ENCODE measurements around the gene UBXN11. TPM values are rescaled to one million over a fixed set of nuclear protein-coding genes. Genes with fewer than 3 reads are reported as not detected.

Gene UBXN11
- total RNA-seq, 1 experiment from 2014 or later, result 4.0 TPM

DNA sequence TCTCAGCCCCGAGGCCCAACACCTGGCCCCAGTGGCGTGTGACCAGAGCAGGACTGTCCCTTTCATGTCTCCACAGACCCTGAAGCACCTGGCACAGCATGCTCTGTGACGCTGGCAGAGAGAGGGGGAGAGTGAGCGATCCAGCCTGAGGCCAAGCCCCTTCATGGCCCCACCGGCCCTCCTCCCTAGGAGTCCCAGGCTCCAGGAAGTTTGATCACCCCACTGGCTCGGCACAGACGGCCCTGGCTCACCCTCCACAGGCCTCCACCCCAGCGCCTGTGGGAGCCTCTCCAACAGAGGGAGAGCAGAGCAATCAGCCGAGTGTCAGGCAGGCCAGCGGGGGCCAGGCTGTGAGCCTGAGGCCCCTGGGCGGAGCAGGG lies 15.6 kb downstream of the UBXN11 start:
- H3K36me3 ChIP-seq, result no peaks in the 10 kb centered on the region
- H3K4me1 ChIP-seq (replicated peaks), result no peaks in the 10 kb centered on the region
- H3K9me3 ChIP-seq (replicated peaks), result no peaks in the 10 kb centered on the region
- DNase-seq (ENCODE audit: low read depth in 1 of 2, low spot score in 2 of 2), result no peak
- H3K27me3 ChIP-seq (replicated peaks), result no peaks in the 10 kb centered on the region
- no peak overlapping the region for H3K27ac ChIP-seq
- no peak overlapping the region for H3K4me3 ChIP-seq

DNA sequence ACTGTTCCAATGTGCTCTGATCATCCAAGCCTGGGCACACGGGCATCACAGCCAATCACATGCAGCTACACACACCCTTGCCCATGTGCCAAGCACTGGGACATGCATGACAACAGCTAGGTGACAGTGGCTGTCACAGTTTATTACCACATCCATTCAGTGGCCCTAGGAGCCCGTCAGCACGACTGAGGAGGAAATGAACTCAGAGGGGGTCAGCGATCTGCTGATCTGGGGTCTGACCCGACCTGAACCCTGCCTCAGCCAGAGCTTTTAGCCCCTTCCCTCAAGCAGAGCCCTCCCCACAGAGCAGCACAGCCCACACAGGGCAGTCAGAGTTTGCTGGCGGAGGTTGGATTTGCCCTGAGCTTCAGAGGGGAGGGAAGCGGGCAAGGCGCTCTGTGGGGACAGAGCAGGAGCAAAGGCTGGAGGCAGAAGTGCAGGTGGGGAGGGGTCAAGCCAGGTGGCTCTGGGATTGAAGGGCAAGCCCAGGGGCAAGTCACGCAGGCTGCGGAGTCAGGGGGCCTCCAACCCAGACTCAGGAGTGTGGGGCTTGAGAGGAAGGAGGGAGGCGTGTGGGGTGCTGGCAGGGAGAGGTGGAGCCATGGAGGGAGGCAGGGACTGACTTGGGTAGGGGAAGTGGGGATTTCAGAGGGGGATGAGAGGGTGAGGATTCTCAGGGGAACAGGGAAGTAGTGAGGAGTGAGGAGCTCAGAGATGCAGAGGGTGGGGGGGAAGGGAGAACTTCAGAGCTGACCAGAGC lies 16.1 kb downstream of the UBXN11 start:
- no peak for DNase-seq (ENCODE audit: low read depth in 1 of 2, low spot score in 2 of 2)
- Histone ChIP-seq H3K4me3 (no peak overlapping the region), H3K9me3 (replicated peaks) (no peaks in the 10 kb centered on the region), H3K27ac (no peak overlapping the region), H3K36me3 (peaks cover 3% of the 10 kb centered on the region; the same call in 1 of the 2 replicates), H3K4me1 (replicated peaks) (peaks cover 1% of the 10 kb centered on the region), H3K27me3 (replicated peaks) (no peaks in the 10 kb centered on the region)

DNA sequence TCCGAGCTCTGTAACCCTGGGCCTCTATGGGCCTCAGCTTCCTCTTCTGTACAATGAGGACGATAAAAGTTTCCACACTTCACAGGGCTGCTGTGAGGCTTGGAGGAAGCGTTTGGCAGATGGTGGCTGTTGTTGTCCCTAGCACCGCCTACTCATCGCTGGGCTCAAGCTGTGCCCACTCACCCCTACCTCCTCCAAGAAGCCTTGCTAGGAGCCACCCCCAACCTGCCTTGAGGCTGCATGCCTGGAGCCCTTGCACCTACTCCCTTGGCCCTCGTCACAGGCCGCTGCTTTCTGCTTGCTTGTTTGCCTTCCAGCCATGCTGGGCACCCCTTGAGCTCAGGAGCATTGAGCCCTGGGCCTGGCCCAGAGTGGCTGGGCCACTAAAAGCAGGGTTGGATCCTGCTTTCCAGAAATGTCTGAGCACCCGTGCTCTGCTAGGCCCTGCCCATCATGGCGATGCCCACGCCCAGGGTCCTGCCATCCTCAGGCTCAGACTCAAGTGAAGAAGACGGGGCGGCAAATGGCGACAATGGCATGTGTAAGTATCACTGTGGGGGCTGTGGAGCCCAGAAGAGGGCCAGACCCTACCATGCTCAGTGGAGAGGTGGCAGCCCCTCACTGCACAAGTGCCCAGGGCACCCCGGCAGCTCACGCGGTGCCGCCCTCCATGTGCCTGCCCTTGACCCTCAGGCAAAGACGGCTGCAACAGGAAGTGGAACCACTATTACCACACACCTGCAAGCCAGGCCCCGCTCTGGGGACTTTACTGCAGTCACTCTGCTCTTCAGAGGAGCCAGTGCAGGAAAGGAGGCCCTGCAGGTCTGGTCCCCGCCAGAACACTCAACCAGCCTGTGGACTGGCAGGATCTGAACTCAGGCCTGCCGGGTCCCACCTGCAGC lies 17.0 kb downstream of the UBXN11 start:
- peak in 1 of 2 experiments; percentile 40 for DNase-seq (ENCODE audit: low read depth in 1 of 2, low spot score in 2 of 2)
- Histone ChIP-seq H3K4me1 (replicated peaks) (peaks cover 10% of the 10 kb centered on the region), H3K9me3 (replicated peaks) (no peaks in the 10 kb centered on the region), H3K4me3 (no peak overlapping the region), H3K27ac (no peak overlapping the region), H3K36me3 (peaks cover 10% of the 10 kb centered on the region), H3K27me3 (replicated peaks) (no peaks in the 10 kb centered on the region)

- Histone ChIP-seq H3K36me3 (peaks cover 19% of the 10 kb centered on the region), H3K4me1 (replicated peaks) (peaks cover 17% of the 10 kb centered on the region), H3K27me3 (replicated peaks) (no peaks in the 10 kb centered on the region), H3K9me3 (replicated peaks) (no peaks in the 10 kb centered on the region), H3K4me3 (no peak overlapping the region), H3K27ac (no peak overlapping the region)
- no peak for DNase-seq (ENCODE audit: low read depth in 1 of 2, low spot score in 2 of 2)
Measured at GRCh38 chr1:26288311-26288941, 18.0 kb downstream of the UBXN11 start.

GRCh38 chr1:26287811-26288210 lies 18.6 kb downstream of the UBXN11 start:
- Histone ChIP-seq H3K27ac (no peak overlapping the region), H3K9me3 (replicated peaks) (no peaks in the 10 kb centered on the region), H3K4me3 (no peak overlapping the region), H3K27me3 (replicated peaks) (no peaks in the 10 kb centered on the region), H3K36me3 (peaks cover 19% of the 10 kb centered on the region), H3K4me1 (replicated peaks) (peaks cover 17% of the 10 kb centered on the region)
- DNase-seq (ENCODE audit: low read depth in 1 of 2, low spot score in 2 of 2), result no peak

DNA sequence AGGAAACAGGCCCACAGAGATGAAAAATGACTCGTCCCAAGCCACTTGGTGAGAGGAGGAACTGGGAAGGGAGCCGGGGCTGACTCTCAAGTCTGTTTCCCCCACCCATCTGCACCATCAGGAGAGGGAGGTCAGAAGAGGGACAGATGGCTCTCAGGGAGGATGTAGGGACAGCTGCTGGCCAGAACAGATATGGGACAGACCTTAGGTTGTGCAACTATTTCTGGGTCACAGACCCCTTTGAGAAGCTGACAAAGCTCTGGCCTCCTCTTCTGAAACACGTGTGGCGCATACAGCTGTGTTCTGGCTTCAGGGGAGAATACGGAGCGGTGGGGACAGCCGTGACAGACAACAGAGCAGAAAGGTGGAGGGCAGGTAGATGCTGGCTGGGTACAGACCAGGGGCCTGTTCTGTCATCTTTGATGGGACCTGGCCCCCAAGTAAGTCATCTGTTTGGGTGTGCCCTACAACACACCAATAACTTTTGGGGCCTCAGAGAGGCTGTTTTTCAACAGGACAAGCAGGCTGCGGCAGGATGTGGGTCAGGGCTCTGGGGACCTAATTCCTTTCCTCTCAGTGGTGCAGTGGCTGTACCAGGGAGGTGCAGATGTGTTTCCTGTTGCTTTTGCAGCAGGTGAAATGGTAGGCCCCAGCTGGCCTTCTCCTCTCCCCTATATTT lies 19.3 kb downstream of the UBXN11 start:
- Histone ChIP-seq H3K27ac (no peak overlapping the region), H3K27me3 (replicated peaks) (no peaks in the 10 kb centered on the region), H3K4me3 (no peak overlapping the region), H3K36me3 (peaks cover 25% of the 10 kb centered on the region), H3K9me3 (replicated peaks) (no peaks in the 10 kb centered on the region), H3K4me1 (replicated peaks) (peaks cover 17% of the 10 kb centered on the region)
- DNase-seq (ENCODE audit: low read depth in 1 of 2, low spot score in 2 of 2), result no peak

- H3K9me3 ChIP-seq (replicated peaks), result no peaks in the 10 kb centered on the region
- H3K4me1 ChIP-seq (replicated peaks), result peaks cover 27% of the 10 kb centered on the region
Measured at GRCh38 chr1:26286064-26286416, 20.4 kb downstream of the UBXN11 start.

DNA sequence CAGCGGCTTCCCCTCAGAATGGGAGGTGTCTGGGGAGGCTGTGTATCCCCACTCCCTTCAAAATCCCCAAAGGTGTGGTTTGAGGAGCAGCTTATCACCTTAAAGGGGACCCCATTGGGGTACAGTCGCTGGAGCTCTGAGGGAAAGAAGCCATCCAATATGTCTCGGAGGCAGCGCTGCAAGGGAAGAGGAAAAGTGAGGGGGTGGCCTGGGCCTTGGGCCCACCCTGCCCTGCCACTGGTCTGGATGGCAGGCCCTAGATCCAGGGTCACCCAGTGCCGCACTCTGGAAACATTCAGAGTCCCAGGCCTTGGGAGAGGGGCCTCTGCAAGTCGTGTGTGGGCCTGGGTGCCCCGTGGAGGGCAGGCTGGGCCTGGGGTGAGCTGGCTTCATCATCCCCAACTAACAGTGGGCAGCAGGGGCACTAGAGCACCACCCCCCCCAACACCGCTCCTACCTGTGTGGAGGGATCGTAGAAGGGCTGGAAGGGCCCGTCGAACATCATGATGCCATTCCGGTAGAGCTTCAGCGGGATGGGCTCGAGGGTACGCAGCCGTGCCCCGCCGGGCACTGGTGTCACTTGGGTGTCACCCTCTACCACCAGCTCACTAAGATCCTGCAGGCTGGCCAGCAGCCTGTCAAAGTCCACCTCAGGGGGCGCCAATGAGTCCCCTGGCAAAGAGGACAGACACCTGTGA lies 20.9 kb downstream of the UBXN11 start:
- DNase-seq (ENCODE audit: low read depth in 1 of 2, low spot score in 2 of 2), result peak in 1 of 2 experiments; percentile 57
- H3K36me3 ChIP-seq, result peaks cover 36% of the 10 kb centered on the region
- H3K27ac ChIP-seq, result no peak overlapping the region
- peaks cover 32% of the 10 kb centered on the region for H3K4me1 ChIP-seq (replicated peaks)
- H3K9me3 ChIP-seq (replicated peaks), result no peaks in the 10 kb centered on the region
- H3K27me3 ChIP-seq (replicated peaks), result no peaks in the 10 kb centered on the region
- H3K4me3 ChIP-seq, result no peak overlapping the region

More at GRCh38 chr1:26286064-26286416, 20.4 kb downstream of the UBXN11 start:
- no peak overlapping the region for H3K4me3 ChIP-seq
- H3K27me3 ChIP-seq (replicated peaks), result no peaks in the 10 kb centered on the region
- H3K27ac ChIP-seq, result no peak overlapping the region
- H3K36me3 ChIP-seq, result peaks cover 33% of the 10 kb centered on the region
- DNase-seq (ENCODE audit: low read depth in 1 of 2, low spot score in 2 of 2), result no peak

- Histone ChIP-seq H3K27me3 (replicated peaks) (no peaks in the 10 kb centered on the region), H3K4me1 (replicated peaks) (peaks cover 40% of the 10 kb centered on the region), H3K27ac (peak overlapping the region; percentile 45), H3K4me3 (no peak overlapping the region), H3K36me3 (peaks cover 39% of the 10 kb centered on the region), H3K9me3 (replicated peaks) (no peaks in the 10 kb centered on the region)
- peak; percentile 70 to 96 for DNase-seq (ENCODE audit: low read depth in 1 of 2, low spot score in 2 of 2)
Measured at GRCh38 chr1:26284597-26285347, 21.7 kb downstream of the UBXN11 start.

- Histone ChIP-seq H3K4me3 (no peak overlapping the region), H3K4me1 (replicated peaks) (peaks cover 47% of the 10 kb centered on the region)
- DNase-seq (ENCODE audit: low read depth in 1 of 2, low spot score in 2 of 2), result peak in 1 of 2 experiments; percentile 41
Measured at GRCh38 chr1:26283871-26284596, 22.4 kb downstream of the UBXN11 start.

GRCh38 chr1:26283279-26283853 lies 23.1 kb downstream of the UBXN11 start:
- H3K4me1 ChIP-seq (replicated peaks), result peaks cover 54% of the 10 kb centered on the region
- no peak overlapping the region for H3K4me3 ChIP-seq
- H3K27ac ChIP-seq, result no peak overlapping the region
- peaks cover 50% of the 10 kb centered on the region for H3K36me3 ChIP-seq
- DNase-seq (ENCODE audit: low read depth in 1 of 2, low spot score in 2 of 2), result no peak
- no peaks in the 10 kb centered on the region for H3K9me3 ChIP-seq (replicated peaks)
- no peaks in the 10 kb centered on the region for H3K27me3 ChIP-seq (replicated peaks)

More at GRCh38 chr1:26283871-26284596, 22.4 kb downstream of the UBXN11 start:
- H3K36me3 ChIP-seq, result peaks cover 46% of the 10 kb centered on the region
- no peaks in the 10 kb centered on the region for H3K9me3 ChIP-seq (replicated peaks)
- peak overlapping the region; percentile 45 for H3K27ac ChIP-seq
- no peaks in the 10 kb centered on the region for H3K27me3 ChIP-seq (replicated peaks)

Measured in SJSA1 (cell line).